MM.1S (cell line): ENCODE measurements around the gene HJURP.

Experiments
- DNase-seq: peaks from one replicate; pipeline ENCODE4 v3.0.0-alpha.2; 2015
- H2AFZ ChIP-seq: fragments of 300-600 bp; sonication (generic); 2 replicates; pipeline ENCODE4 v1.6.0; 2016; ENCODE audit warnings: antibody characterized with exemption, low read length
- H3F3A ChIP-seq: fragments of 300-600 bp; sonication (generic); 2 replicates; pipeline ENCODE4 v1.6.1; 2016; ENCODE audit warnings: mild to moderate bottlenecking, antibody characterized with exemption, low read length, moderate library complexity, mixed read lengths; ENCODE audit not compliant: insufficient read depth
- H3K27ac ChIP-seq: fragments of 300-600 bp; sonication (generic); 2 replicates; pipeline ENCODE4 v1.5.1; 2016; ENCODE audit warnings: mild to moderate bottlenecking, low read length
- H3K27me3 ChIP-seq: fragments of 300-600 bp; sonication (generic); replicated peaks from 2 replicates; pipeline ENCODE4 v1.6.0; 2016; ENCODE audit warnings: low read length; ENCODE audit not compliant: insufficient read depth
- H3K36me3 ChIP-seq: fragments of 300-600 bp; sonication (generic); replicated peaks from 2 replicates; pipeline ENCODE4 v1.6.1; 2016; ENCODE audit warnings: mild to moderate bottlenecking, low read length, mixed read lengths; ENCODE audit not compliant: insufficient read depth
- H3K4me1 ChIP-seq: fragments of 300-600 bp; sonication (generic); 2 replicates; pipeline ENCODE4 v1.6.1; 2016; ENCODE audit warnings: low read length, mixed read lengths
- H3K4me2 ChIP-seq: fragments of 300-600 bp; sonication (generic); 2 replicates; pipeline ENCODE4 v1.6.0; 2016; ENCODE audit warnings: low read depth, low read length
- H3K4me3 ChIP-seq: fragments of 300-600 bp; sonication (generic); 2 replicates; pipeline ENCODE4 v1.5.1; 2016; ENCODE audit warnings: low read length, mixed read lengths
- H3K79me2 ChIP-seq: fragments of 300-600 bp; sonication (generic); 2 replicates; pipeline ENCODE4 v1.6.1; 2016; ENCODE audit warnings: mixed run types, low read length, mixed read lengths
- H3K9ac ChIP-seq: fragments of 300-600 bp; sonication (generic); 2 replicates; pipeline ENCODE4 v1.6.1; 2016; ENCODE audit warnings: low read length, mixed read lengths
- H3K9me2 ChIP-seq: fragments of 300-600 bp; sonication (generic); replicated peaks from 2 replicates; pipeline ENCODE4 v1.6.1; 2016; ENCODE audit warnings: mild to moderate bottlenecking, low read length, mixed read lengths; ENCODE audit not compliant: insufficient read depth
- H3K9me3 ChIP-seq: fragments of 300-600 bp; sonication (generic); replicated peaks from 2 replicates; pipeline ENCODE4 v1.6.1; 2016; ENCODE audit warnings: mild to moderate bottlenecking, low read length, mixed read lengths; ENCODE audit not compliant: insufficient read depth
- H4K20me1 ChIP-seq: fragments of 300-600 bp; sonication (generic); 2 replicates; pipeline ENCODE4 v1.6.1; 2016; ENCODE audit warnings: mild to moderate bottlenecking, low read length, moderate library complexity, mixed read lengths; ENCODE audit not compliant: insufficient read depth
- CTCF ChIP-seq: fragments of 300-600 bp; sonication (generic); IDR thresholded peaks from 2 replicates; pipeline ENCODE4 v1.5.1; 2016; ENCODE audit warnings: antibody characterized with exemption, low read length, mixed read lengths
- EZH2 ChIP-seq: fragments of 300-600 bp; sonication (generic); optimal IDR thresholded peaks from 2 replicates; pipeline ENCODE3; 2017; ENCODE audit warnings: low read depth, mild to moderate bottlenecking, antibody characterized with exemption, low read length, mixed read lengths
- EZH2phosphoT487 ChIP-seq: fragments of 300-600 bp; sonication (generic); IDR thresholded peaks from 2 replicates; pipeline ENCODE4 v1.6.1; 2018; ENCODE audit warnings: antibody characterized with exemption, low read length

Gene HJURP

GRCh38 chr2:233867993-233868532 is 13.7 kb upstream of the HJURP start, which contains the start of gene MSL3B:
Gene MSL3B (minus strand): TSS chr2:233868386.
- Histone ChIP-seq H3K27me3 (no peaks in the 10 kb centered on the region), H3K36me3 (no peaks in the 10 kb centered on the region), H3K9me3 (no peaks in the 10 kb centered on the region), H3K9ac (peak within 1 kb of the TSS; percentile 53; the same call in 1 of the 2 replicates), H3F3A (no peaks in the 10 kb centered on the region), H3K9me2 (no peaks in the 10 kb centered on the region), H3K4me3 (peak within 1 kb of the TSS; percentile 70), H2AFZ (peak within 1 kb of the TSS; percentile 77), H3K4me1 (no peaks in the 10 kb centered on the region), H3K27ac (no peak within 1 kb of the TSS), H4K20me1 (no peaks in the 10 kb centered on the region), H3K4me2 (peak within 1 kb of the TSS; percentile 64), H3K79me2 (no peaks in the 10 kb centered on the region)
- TF ChIP-seq CTCF (no peak), EZH2 (no peak), EZH2phosphoT487 (no peak)
- DNase-seq, result peak; percentile 72

- H3K36me3 ChIP-seq, result no peaks in the 10 kb centered on the region
- no peak overlapping the region for H2AFZ ChIP-seq
- H3K4me1 ChIP-seq, result no peaks in the 10 kb centered on the region
- TF ChIP-seq EZH2phosphoT487, result no peak
- TF ChIP-seq CTCF, result no peak
- no peak for TF ChIP-seq EZH2
- H3K27me3 ChIP-seq, result no peaks in the 10 kb centered on the region
- no peak overlapping the region for H3K4me3 ChIP-seq
- no peak for DNase-seq
- no peaks in the 10 kb centered on the region for H3F3A ChIP-seq
- no peak overlapping the region for H3K4me2 ChIP-seq
- no peaks in the 10 kb centered on the region for H3K9me3 ChIP-seq
- no peaks in the 10 kb centered on the region for H3K9me2 ChIP-seq
- no peak overlapping the region for H3K9ac ChIP-seq
- no peaks in the 10 kb centered on the region for H4K20me1 ChIP-seq
- H3K79me2 ChIP-seq, result no peaks in the 10 kb centered on the region
- no peak overlapping the region for H3K27ac ChIP-seq
Observed at GRCh38 chr2:233866479-233866878, 12.1 kb upstream of the HJURP start.

DNA sequence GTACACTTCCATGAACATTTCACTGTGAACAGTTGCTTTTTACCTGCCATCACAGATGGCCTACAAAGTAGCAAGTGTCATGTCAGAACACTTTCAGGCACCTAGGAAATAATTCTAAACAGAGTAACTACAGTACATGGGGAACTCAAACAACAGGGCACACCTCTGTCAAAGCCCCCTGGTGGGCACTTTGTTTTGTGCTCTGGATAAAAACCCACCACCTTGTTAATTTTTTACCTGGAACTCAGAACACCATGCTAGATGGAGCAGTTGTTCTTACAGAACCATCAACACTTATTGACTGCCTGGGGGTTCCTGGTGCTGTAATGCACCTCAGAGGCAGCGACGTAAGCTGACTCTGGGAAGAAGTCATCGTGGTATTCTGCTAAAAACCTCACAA is 11.5 kb upstream of the HJURP start:
- H3K27me3 ChIP-seq, result no peaks in the 10 kb centered on the region
- no peak overlapping the region for H3K27ac ChIP-seq
- DNase-seq, result no peak
- no peaks in the 10 kb centered on the region for H3K9me2 ChIP-seq
- no peaks in the 10 kb centered on the region for H3K4me1 ChIP-seq
- no peak overlapping the region for H3K4me3 ChIP-seq
- H3K9ac ChIP-seq, result no peak overlapping the region
- no peak for TF ChIP-seq EZH2phosphoT487
- TF ChIP-seq CTCF, result no peak
- TF ChIP-seq EZH2, result no peak
- no peak overlapping the region for H2AFZ ChIP-seq
- H3F3A ChIP-seq, result no peaks in the 10 kb centered on the region
- no peaks in the 10 kb centered on the region for H3K9me3 ChIP-seq
- H3K36me3 ChIP-seq, result no peaks in the 10 kb centered on the region
- no peak overlapping the region for H3K4me2 ChIP-seq
- H3K79me2 ChIP-seq, result no peaks in the 10 kb centered on the region
- H4K20me1 ChIP-seq, result no peaks in the 10 kb centered on the region
